Thyroid gland (tissue), 4 donors: ENCODE measurements around the gene ATP1B1.

Experiments
- CTCF ChIP-seq, 6 experiments: fragments of 200-600 bp in 3 of 6; fragments of 450-650 bp in 3 of 6; sonication (generic) in 3 of 6; IDR thresholded peaks; one replicate each; pipeline ENCODE4 v1.5.1; 2016 to 2019; ENCODE audit warnings: antibody characterized with exemption in 6 of 6, mild to moderate bottlenecking in 2 of 6, inconsistent platforms in 1 of 6, moderate library complexity in 1 of 6
- POLR2A ChIP-seq, 2 donors: fragments of 450-650 bp; IDR thresholded peaks; one replicate each; pipeline ENCODE4 v1.6.1; 2017; ENCODE audit warnings: antibody characterized with exemption in 2 of 2, mild to moderate bottlenecking in 2 of 2, moderate library complexity in 1 of 2

GRCh38 chr1:169144941-169145626 lies 38.6 kb downstream of the ATP1B1 start:
- TF ChIP-seq CTCF (IDR thresholded peaks at IDR 0.05) (no peak), POLR2A (IDR thresholded peaks at IDR 0.05) (no peak)
